HUES6 (cell line): ENCODE measurements around the gene FLNB.

Source experiments
- H3K27ac ChIP-seq: 2 replicates; pipeline ENCODE4 v1.7.0; 2013; ENCODE audit warnings: low read depth, mild to moderate bottlenecking, low read length, inconsistent platforms
- H3K27me3 ChIP-seq: 2 replicates; pipeline ENCODE4 v1.6.1; 2013; ENCODE audit warnings: low read length; ENCODE audit not compliant: control insufficient read depth, insufficient read depth
- H3K36me3 ChIP-seq: 2 replicates; pipeline ENCODE4 v1.6.1; 2013; ENCODE audit warnings: low read length; ENCODE audit not compliant: control insufficient read depth, insufficient read depth
- H3K4me1 ChIP-seq: 2 replicates; pipeline ENCODE4 v1.6.1; 2013; ENCODE audit warnings: low read length; ENCODE audit not compliant: control insufficient read depth, insufficient read depth
- H3K4me3 ChIP-seq: 2 replicates; pipeline ENCODE4 v1.5.1; 2013; ENCODE audit warnings: low read depth, low read length
- H3K9ac ChIP-seq: one replicate; pipeline ENCODE4 v1.6.1; 2013; ENCODE audit warnings: mild to moderate bottlenecking, low read length
- H3K9me3 ChIP-seq: 2 replicates; pipeline ENCODE4 v1.6.1; 2013; ENCODE audit warnings: low read depth, low read length; ENCODE audit not compliant: control insufficient read depth, insufficient read depth

Gene FLNB

GRCh38 chr3:58084166-58084565 is 75.9 kb downstream of the FLNB start:
- H3K9ac ChIP-seq: no peak overlapping the region
- H3K27ac ChIP-seq: no peak overlapping the region
- H3K9me3 ChIP-seq: no peaks in the 10 kb centered on the region
- peaks cover 42% of the 10 kb centered on the region for H3K36me3 ChIP-seq
- no peaks in the 10 kb centered on the region for H3K27me3 ChIP-seq
- H3K4me3 ChIP-seq: no peak overlapping the region
- H3K4me1 ChIP-seq: peaks cover 4% of the 10 kb centered on the region

- no peak overlapping the region for H3K4me3 ChIP-seq
- H3K9me3 ChIP-seq: no peaks in the 10 kb centered on the region
- no peaks in the 10 kb centered on the region for H3K27me3 ChIP-seq
- peaks cover 35% of the 10 kb centered on the region for H3K36me3 ChIP-seq
- H3K4me1 ChIP-seq: peaks cover 4% of the 10 kb centered on the region
- H3K27ac ChIP-seq: no peak overlapping the region
- no peak overlapping the region for H3K9ac ChIP-seq
Measured at GRCh38 chr3:58084788-58085543, 76.7 kb downstream of the FLNB start.

- H3K4me1 ChIP-seq: peaks cover 4% of the 10 kb centered on the region
- H3K9me3 ChIP-seq: no peaks in the 10 kb centered on the region
- H3K36me3 ChIP-seq: peaks cover 38% of the 10 kb centered on the region
- H3K27me3 ChIP-seq: no peaks in the 10 kb centered on the region
- no peak overlapping the region for H3K27ac ChIP-seq
- H3K4me3 ChIP-seq: no peak overlapping the region
- H3K9ac ChIP-seq: no peak overlapping the region
Measured at GRCh38 chr3:58085616-58086015, 77.4 kb downstream of the FLNB start.

GRCh38 chr3:58088501-58088900 is 80.3 kb downstream of the FLNB start:
- Histone ChIP-seq H3K4me1 (peaks cover 3% of the 10 kb centered on the region), H3K9ac (no peak overlapping the region), H3K9me3 (no peaks in the 10 kb centered on the region), H3K27ac (no peak overlapping the region), H3K4me3 (no peak overlapping the region), H3K27me3 (no peaks in the 10 kb centered on the region), H3K36me3 (peaks cover 29% of the 10 kb centered on the region)

GRCh38 chr3:58090351-58090750 is 82.1 kb downstream of the FLNB start:
- Histone ChIP-seq H3K9me3 (no peaks in the 10 kb centered on the region), H3K9ac (no peak overlapping the region), H3K4me1 (no peaks in the 10 kb centered on the region), H3K4me3 (no peak overlapping the region), H3K27me3 (no peaks in the 10 kb centered on the region), H3K27ac (no peak overlapping the region), H3K36me3 (peaks cover 36% of the 10 kb centered on the region)

GRCh38 chr3:58092521-58092920 is 84.3 kb downstream of the FLNB start:
- H3K9me3 ChIP-seq: no peaks in the 10 kb centered on the region
- H3K27ac ChIP-seq: no peak overlapping the region
- no peak overlapping the region for H3K4me3 ChIP-seq
- peaks cover 53% of the 10 kb centered on the region for H3K36me3 ChIP-seq
- H3K27me3 ChIP-seq: no peaks in the 10 kb centered on the region
- H3K4me1 ChIP-seq: no peaks in the 10 kb centered on the region
- no peak overlapping the region for H3K9ac ChIP-seq

- Histone ChIP-seq H3K4me3 (no peak overlapping the region), H3K9ac (no peak overlapping the region), H3K27me3 (no peaks in the 10 kb centered on the region), H3K4me1 (no peaks in the 10 kb centered on the region), H3K27ac (no peak overlapping the region), H3K9me3 (no peaks in the 10 kb centered on the region), H3K36me3 (peaks cover 60% of the 10 kb centered on the region)
Measured at GRCh38 chr3:58093574-58094195, 85.5 kb downstream of the FLNB start.

GRCh38 chr3:58094657-58095056 is 86.4 kb downstream of the FLNB start:
- H3K27me3 ChIP-seq: no peaks in the 10 kb centered on the region

GRCh38 chr3:58095603-58096138 is 87.4 kb downstream of the FLNB start:
- Histone ChIP-seq H3K27me3 (no peaks in the 10 kb centered on the region), H3K4me3 (no peak overlapping the region), H3K9ac (no peak overlapping the region), H3K9me3 (no peaks in the 10 kb centered on the region), H3K36me3 (peaks cover 68% of the 10 kb centered on the region), H3K27ac (no peak overlapping the region; the same call in 1 of the 2 replicates), H3K4me1 (no peaks in the 10 kb centered on the region)

More at GRCh38 chr3:58094657-58095056, 86.4 kb downstream of the FLNB start:
- Histone ChIP-seq H3K9me3 (no peaks in the 10 kb centered on the region), H3K36me3 (peaks cover 67% of the 10 kb centered on the region), H3K4me1 (no peaks in the 10 kb centered on the region), H3K27ac (no peak overlapping the region), H3K9ac (no peak overlapping the region), H3K4me3 (no peak overlapping the region)

GRCh38 chr3:58098531-58098930 is 90.3 kb downstream of the FLNB start:
- no peak overlapping the region for H3K27ac ChIP-seq
- no peak overlapping the region for H3K9ac ChIP-seq
- no peaks in the 10 kb centered on the region for H3K9me3 ChIP-seq
- no peaks in the 10 kb centered on the region for H3K27me3 ChIP-seq
- peaks cover 90% of the 10 kb centered on the region for H3K36me3 ChIP-seq
- no peaks in the 10 kb centered on the region for H3K4me1 ChIP-seq
- H3K4me3 ChIP-seq: no peak overlapping the region

GRCh38 chr3:58099865-58100264 is 91.6 kb downstream of the FLNB start:
- H3K4me1 ChIP-seq: no peaks in the 10 kb centered on the region
- H3K36me3 ChIP-seq: peaks cover 95% of the 10 kb centered on the region
- H3K27ac ChIP-seq: no peak overlapping the region

More at GRCh38 chr3:58099865-58100264, 91.6 kb downstream of the FLNB start:
- Histone ChIP-seq H3K4me3 (no peak overlapping the region), H3K27me3 (no peaks in the 10 kb centered on the region), H3K9me3 (no peaks in the 10 kb centered on the region), H3K9ac (no peak overlapping the region)
